ACC112 (cell line): ENCODE measurements around the gene PLEKHA5.
"Not testable (repeated sequence)": the region's sequence is repeated elsewhere in the genome, so short reads cannot be mapped to it uniquely, and the experiment has no call there.

ENCODE experiments used
- H2AFZ ChIP-seq: fragments of 200-600 bp; sonication (generic); one replicate; pipeline ENCODE4 v1.6.0; 2017; ENCODE audit warnings: antibody characterized with exemption, low read length; ENCODE audit not compliant: unreplicated experiment
- H3K27ac ChIP-seq: fragments of 200-600 bp; sonication (generic); 2 replicates; pipeline ENCODE4 v1.5.1; 2014; ENCODE audit warnings: low read depth, mild to moderate bottlenecking, antibody characterized with exemption, low read length, moderate library complexity
- H3K27me3 ChIP-seq: fragments of 200-600 bp; sonication (generic); 2 replicates; pipeline ENCODE4 v1.6.1; 2014; ENCODE audit warnings: mild to moderate bottlenecking, antibody characterized with exemption, low read length, moderate library complexity, mixed read lengths; ENCODE audit not compliant: insufficient read depth
- H3K36me3 ChIP-seq: fragments of 200-600 bp; sonication (generic); 2 replicates; pipeline ENCODE4 v1.6.1; 2016; ENCODE audit warnings: mild to moderate bottlenecking, antibody characterized with exemption, low read length, moderate library complexity, mixed read lengths; ENCODE audit not compliant: insufficient read depth
- H3K4me1 ChIP-seq: fragments of 200-600 bp; sonication (generic); one replicate; pipeline ENCODE4 v1.6.1; 2016; ENCODE audit warnings: low read length, mixed read lengths; ENCODE audit not compliant: insufficient read depth, unreplicated experiment, control insufficient read depth
- H3K4me3 ChIP-seq: fragments of 200-600 bp; sonication (generic); 2 replicates; pipeline ENCODE4 v1.5.1; 2014; ENCODE audit warnings: mild to moderate bottlenecking, low read depth, low read length
- H3K79me2 ChIP-seq: fragments of 200-600 bp; sonication (generic); one replicate; pipeline ENCODE4 v1.6.0; 2016; ENCODE audit warnings: low read length; ENCODE audit not compliant: control insufficient read depth, unreplicated experiment, insufficient read depth

Gene PLEKHA5

GRCh38 chr12:19166956-19167355 lies 37.4 kb downstream of the PLEKHA5 start:
- peaks cover 7% of the 10 kb centered on the region for H3K4me1 ChIP-seq
- H3K27ac ChIP-seq: no peak overlapping the region
- H3K79me2 ChIP-seq: no peaks in the 10 kb centered on the region

GRCh38 chr12:19167708-19168107 lies 38.2 kb downstream of the PLEKHA5 start:
- Histone ChIP-seq H3K27ac (no peak overlapping the region), H2AFZ (no peak overlapping the region), H3K27me3 (no peaks in the 10 kb centered on the region), H3K4me3 (no peak overlapping the region), H3K36me3 (no peaks in the 10 kb centered on the region), H3K79me2 (no peaks in the 10 kb centered on the region), H3K4me1 (peaks cover 11% of the 10 kb centered on the region)

More at GRCh38 chr12:19166956-19167355, 37.4 kb downstream of the PLEKHA5 start:
- Histone ChIP-seq H3K27me3 (no peaks in the 10 kb centered on the region), H3K36me3 (no peaks in the 10 kb centered on the region), H3K4me3 (no peak overlapping the region), H2AFZ (no peak overlapping the region)

GRCh38 chr12:19168644-19169043 lies 39.1 kb downstream of the PLEKHA5 start:
- no peak overlapping the region for H3K27ac ChIP-seq
- H2AFZ ChIP-seq: no peak overlapping the region
- peaks cover 11% of the 10 kb centered on the region for H3K4me1 ChIP-seq
- H3K27me3 ChIP-seq: no peaks in the 10 kb centered on the region
- no peaks in the 10 kb centered on the region for H3K79me2 ChIP-seq
- no peak overlapping the region for H3K4me3 ChIP-seq
- no peaks in the 10 kb centered on the region for H3K36me3 ChIP-seq

GRCh38 chr12:19169222-19169621 lies 39.7 kb downstream of the PLEKHA5 start:
- H3K4me1 ChIP-seq: peaks cover 11% of the 10 kb centered on the region
- no peaks in the 10 kb centered on the region for H3K36me3 ChIP-seq
- no peak overlapping the region for H2AFZ ChIP-seq

GRCh38 chr12:19170286-19170685 lies 40.8 kb downstream of the PLEKHA5 start:
- H3K27me3 ChIP-seq, H3K36me3 ChIP-seq, H3K27ac ChIP-seq, H3K79me2 ChIP-seq, H3K4me3 ChIP-seq, H2AFZ ChIP-seq: not testable (repeated sequence)
- peaks cover 11% of the 10 kb centered on the region for H3K4me1 ChIP-seq

More at GRCh38 chr12:19169222-19169621, 39.7 kb downstream of the PLEKHA5 start:
- no peaks in the 10 kb centered on the region for H3K27me3 ChIP-seq
- no peaks in the 10 kb centered on the region for H3K79me2 ChIP-seq
- H3K4me3 ChIP-seq: no peak overlapping the region
- no peak overlapping the region for H3K27ac ChIP-seq

GRCh38 chr12:19171731-19172130 lies 42.2 kb downstream of the PLEKHA5 start:
- Histone ChIP-seq H3K4me1 (peaks cover 11% of the 10 kb centered on the region), H3K4me3 (no peak overlapping the region), H3K79me2 (no peaks in the 10 kb centered on the region), H3K36me3 (no peaks in the 10 kb centered on the region), H3K27me3 (no peaks in the 10 kb centered on the region), H3K27ac (no peak overlapping the region), H2AFZ (no peak overlapping the region)

- no peaks in the 10 kb centered on the region for H3K36me3 ChIP-seq
- no peaks in the 10 kb centered on the region for H3K79me2 ChIP-seq
- no peak overlapping the region for H3K27ac ChIP-seq
- H3K27me3 ChIP-seq: no peaks in the 10 kb centered on the region
- no peak overlapping the region for H3K4me3 ChIP-seq
- peaks cover 4% of the 10 kb centered on the region for H3K4me1 ChIP-seq
- H2AFZ ChIP-seq: no peak overlapping the region
These were observed 48.2 kb downstream of the PLEKHA5 start for GRCh38 chr12:19177754-19178153.

- H3K27me3 ChIP-seq: no peaks in the 10 kb centered on the region
- H3K27ac ChIP-seq: no peak overlapping the region
- H3K4me1 ChIP-seq: peaks cover 4% of the 10 kb centered on the region
- no peaks in the 10 kb centered on the region for H3K79me2 ChIP-seq
- H3K36me3 ChIP-seq: no peaks in the 10 kb centered on the region
- H2AFZ ChIP-seq: no peak overlapping the region
- no peak overlapping the region for H3K4me3 ChIP-seq
These were observed 50.5 kb downstream of the PLEKHA5 start for GRCh38 chr12:19179986-19180385.

- Histone ChIP-seq H3K36me3 (no peaks in the 10 kb centered on the region), H3K4me1 (peaks cover 4% of the 10 kb centered on the region), H2AFZ (peak overlapping the region; percentile 40), H3K79me2 (no peaks in the 10 kb centered on the region), H3K4me3 (no peak overlapping the region), H3K27ac (no peak overlapping the region), H3K27me3 (no peaks in the 10 kb centered on the region)
These were observed 52.3 kb downstream of the PLEKHA5 start for GRCh38 chr12:19181666-19182426.

- Histone ChIP-seq H3K36me3 (no peaks in the 10 kb centered on the region), H3K79me2 (peaks cover 6% of the 10 kb centered on the region), H2AFZ (no peak overlapping the region), H3K27ac (no peak overlapping the region), H3K27me3 (no peaks in the 10 kb centered on the region), H3K4me3 (no peak overlapping the region), H3K4me1 (peaks cover 6% of the 10 kb centered on the region)
These were observed 53.7 kb downstream of the PLEKHA5 start for GRCh38 chr12:19183121-19183838.
